Measurements from ENCODE around the gene HMX1. TPM values are rescaled to one million over a fixed set of nuclear protein-coding genes. Genes with fewer than 3 reads are reported as not detected.

The HMX1 gene
- 0.27 to 0.92 TPM (median 0.81 TPM) in 3 replicates for total RNA-seq

GRCh38 chr4:8871417-8872401 is at the start of gene HMX1:
TSS of gene HMX1 (minus strand) at chr4:8871839. CDS start at chr4:8871614, 225 bp downstream.
- H3K36me3 Mint-ChIP-seq = peaks cover 2% of the 10 kb centered on the region
- peak; percentile 48 to 75 for DNase-seq (ENCODE audit: low spot score in 2 of 2, unreplicated experiment in 2 of 2)
- peak within 1 kb of the TSS; percentile 60 for H3K4me3 Mint-ChIP-seq
- H3K27me3 Mint-ChIP-seq (ENCODE audit: low read depth) = peaks cover 86% of the 10 kb centered on the region
- H3K4me1 Mint-ChIP-seq = peaks cover 7% of the 10 kb centered on the region
- no peak for TF ChIP-seq CTCF (IDR thresholded peaks at IDR 0.05; ENCODE audit: unreplicated experiment)
- H3K27ac Mint-ChIP-seq = no peak within 1 kb of the TSS
- H3K9me3 Mint-ChIP-seq = no peaks in the 10 kb centered on the region

DNA sequence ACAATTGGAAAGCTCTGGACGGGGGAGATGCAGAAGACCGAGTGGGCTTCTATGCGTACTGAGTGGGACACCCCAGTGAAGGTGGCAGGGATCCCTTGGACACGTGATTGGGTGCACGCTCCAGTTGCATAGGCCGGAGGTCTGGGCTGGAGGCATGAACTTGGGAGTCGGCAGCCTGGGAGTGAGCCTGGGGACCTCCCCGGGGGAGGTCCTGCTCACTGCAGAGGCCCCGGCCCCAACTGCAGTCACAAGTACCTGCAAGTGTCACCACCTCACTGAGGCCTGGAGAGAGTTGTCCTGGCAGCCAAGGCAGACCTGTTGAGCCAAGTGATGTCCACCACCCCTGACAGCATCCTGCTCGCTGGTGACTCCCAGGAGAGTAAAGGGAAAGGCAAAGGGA is 49.3 kb upstream of the HMX1 start:
- no peak for TF ChIP-seq CTCF (IDR thresholded peaks at IDR 0.05; ENCODE audit: unreplicated experiment)
- peaks cover 5% of the 10 kb centered on the region for H3K36me3 Mint-ChIP-seq
- H3K27me3 Mint-ChIP-seq (ENCODE audit: low read depth) = peaks cover 43% of the 10 kb centered on the region
- no peaks in the 10 kb centered on the region for H3K4me1 Mint-ChIP-seq
- no peak overlapping the region for H3K27ac Mint-ChIP-seq
- peaks cover 28% of the 10 kb centered on the region for H3K9me3 Mint-ChIP-seq
- no peak overlapping the region for H3K4me3 Mint-ChIP-seq
- DNase-seq (ENCODE audit: low spot score in 2 of 2, unreplicated experiment in 2 of 2) = peak in 1 of 2 experiments; percentile 17

DNA sequence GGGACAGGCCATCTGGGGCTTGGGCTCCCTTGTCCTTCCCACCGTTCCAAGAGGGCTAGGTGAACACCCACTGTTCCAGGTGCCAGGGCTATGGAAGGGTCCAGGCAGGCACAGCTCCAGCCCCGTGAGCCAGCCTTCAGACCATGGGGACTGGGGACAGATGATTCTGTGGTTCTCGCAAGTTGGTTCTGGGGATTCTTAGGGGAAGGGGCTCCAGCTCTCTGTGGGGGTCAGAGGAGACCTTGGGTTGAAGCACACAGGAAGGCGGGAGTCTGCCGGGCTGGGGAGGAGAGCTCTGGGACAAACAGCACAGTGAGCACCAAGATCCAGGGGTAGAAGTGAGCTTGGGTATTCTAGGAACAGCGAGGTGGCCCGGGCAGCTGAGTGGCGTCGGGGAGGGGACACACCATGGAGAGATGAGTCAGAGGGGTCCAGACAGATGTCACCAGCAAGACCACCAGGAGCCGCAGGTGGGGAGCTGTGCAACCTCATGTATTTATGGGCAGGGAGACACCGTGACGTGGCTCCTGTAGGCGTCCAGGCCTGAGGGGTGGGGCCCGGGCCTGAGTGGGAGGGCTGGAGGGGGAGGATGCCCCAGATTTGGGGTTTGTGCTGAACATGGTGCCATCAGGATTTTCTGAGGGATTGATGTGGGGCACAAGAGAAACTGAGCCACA is 48.8 kb upstream of the HMX1 start:
- Mint-ChIP-seq H3K4me3 (no peak overlapping the region), H3K27me3 (ENCODE audit: low read depth) (peaks cover 43% of the 10 kb centered on the region), H3K4me1 (no peaks in the 10 kb centered on the region), H3K9me3 (peaks cover 23% of the 10 kb centered on the region), H3K27ac (no peak overlapping the region), H3K36me3 (peaks cover 5% of the 10 kb centered on the region)
- TF ChIP-seq CTCF (IDR thresholded peaks at IDR 0.05; ENCODE audit: unreplicated experiment) = no peak
- peak in 1 of 2 experiments; percentile 21 for DNase-seq (ENCODE audit: low spot score in 2 of 2, unreplicated experiment in 2 of 2)

DNA sequence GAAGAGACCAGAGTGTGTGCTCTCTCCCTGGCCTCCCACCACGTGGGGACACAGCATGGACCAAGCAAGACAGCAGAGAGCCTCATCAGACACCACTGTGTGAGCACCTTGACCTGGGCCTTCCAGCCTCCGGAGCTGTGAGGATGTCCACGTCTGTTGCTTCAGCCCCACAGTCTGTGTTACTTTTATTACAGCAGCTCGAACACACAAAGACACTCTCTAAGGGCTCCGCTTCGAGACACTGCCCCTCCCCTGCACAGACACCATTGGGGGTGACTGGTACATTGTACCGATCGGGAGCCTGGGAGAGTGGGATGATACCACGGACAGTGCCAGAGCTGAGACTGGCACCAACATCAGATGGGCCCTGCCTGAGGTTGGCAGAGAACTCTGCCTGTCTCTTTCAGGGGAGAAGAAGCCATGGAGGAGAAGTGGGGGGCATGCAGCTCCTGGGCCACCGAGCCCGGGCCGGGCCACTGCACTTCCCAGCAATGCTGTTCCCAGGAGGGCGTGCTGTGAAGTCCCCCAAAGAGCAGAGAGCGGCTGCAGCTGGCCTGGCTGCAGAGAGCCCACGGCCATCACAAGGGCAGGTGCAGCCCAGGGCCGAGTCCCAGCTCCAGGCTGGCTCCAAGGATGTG is 48.1 kb upstream of the HMX1 start:
- Mint-ChIP-seq H3K9me3 (peaks cover 20% of the 10 kb centered on the region), H3K4me3 (no peak overlapping the region), H3K27me3 (ENCODE audit: low read depth) (peaks cover 43% of the 10 kb centered on the region), H3K4me1 (no peaks in the 10 kb centered on the region), H3K36me3 (peaks cover 5% of the 10 kb centered on the region), H3K27ac (no peak overlapping the region)
- TF ChIP-seq CTCF (IDR thresholded peaks at IDR 0.05; ENCODE audit: unreplicated experiment) = no peak
- DNase-seq (ENCODE audit: low spot score in 2 of 2, unreplicated experiment in 2 of 2) = no peak

GRCh38 chr4:8917868-8918783 is 46.5 kb upstream of the HMX1 start:
- no peak overlapping the region for H3K27ac Mint-ChIP-seq
- peak in 1 of 2 experiments; percentile 89 for DNase-seq (ENCODE audit: low spot score in 2 of 2, unreplicated experiment in 2 of 2)
- peaks cover 5% of the 10 kb centered on the region for H3K4me1 Mint-ChIP-seq
- peaks cover 41% of the 10 kb centered on the region for H3K27me3 Mint-ChIP-seq (ENCODE audit: low read depth)
- peaks cover under 1% of the 10 kb centered on the region for H3K36me3 Mint-ChIP-seq
- peaks cover 3% of the 10 kb centered on the region for H3K9me3 Mint-ChIP-seq
- H3K4me3 Mint-ChIP-seq = no peak overlapping the region
- TF ChIP-seq CTCF (IDR thresholded peaks at IDR 0.05; ENCODE audit: unreplicated experiment) = peak; percentile 88
